ENCODE measurements around the gene CLCN6. TPM values are rescaled to one million over a fixed set of nuclear protein-coding genes. Genes with fewer than 3 reads are reported as not detected.

Gene CLCN6
- total RNA-seq, 4 donors from 2014 or later = 14.6 to 31.5 (median 22.7) TPM

- peak overlapping the region in 1 of 2 donors; percentile 28 for H3K27ac ChIP-seq
- no peaks in the 10 kb centered on the region for H3K27me3 ChIP-seq
- no peak for DNase-seq
- H3K4me1 ChIP-seq = peaks cover 0 to 17% of the 10 kb centered on the region in 2 donors
- intact Hi-C loops (cut with DNase I; ENCODE audit: low total_unique reads) = no loop called here
- TF ChIP-seq CTCF (IDR thresholded peaks at IDR 0.05) = no peak
- TF ChIP-seq POLR2A (IDR thresholded peaks at IDR 0.05) = no peak
- H3K36me3 ChIP-seq = no peaks in the 10 kb centered on the region
- H3K9me3 ChIP-seq = no peaks in the 10 kb centered on the region
- no peak overlapping the region for H3K4me3 ChIP-seq
These were observed 10.6 kb upstream of the CLCN6 start for GRCh38 chr1:11795238-11795890.

GRCh38 chr1:11796036-11796828, 9.8 kb upstream of the CLCN6 start:
- Histone ChIP-seq H3K36me3 (no peaks in the 10 kb centered on the region), H3K4me1 (peaks cover 0 to 12% of the 10 kb centered on the region in 2 donors), H3K27me3 (no peaks in the 10 kb centered on the region), H3K27ac (peak overlapping the region; percentile 6 to 28), H3K9me3 (no peaks in the 10 kb centered on the region), H3K4me3 (no peak overlapping the region)
- TF ChIP-seq CTCF (IDR thresholded peaks at IDR 0.05) = no peak
- TF ChIP-seq POLR2A (IDR thresholded peaks at IDR 0.05) = no peak
- DNase-seq = no peak
- intact Hi-C loops (cut with DNase I; ENCODE audit: low total_unique reads) = no loop called here

GRCh38 chr1:11797525-11798216, 8.3 kb upstream of the CLCN6 start:
- Histone ChIP-seq H3K36me3 (no peaks in the 10 kb centered on the region), H3K9me3 (no peaks in the 10 kb centered on the region), H3K27me3 (no peaks in the 10 kb centered on the region), H3K27ac (peak overlapping the region; percentile 28 to 38), H3K4me1 (peaks cover 0 to 12% of the 10 kb centered on the region in 2 donors), H3K4me3 (no peak overlapping the region)
- no peak for DNase-seq
- intact Hi-C loops (cut with DNase I; ENCODE audit: low total_unique reads) = no loop called here
- TF ChIP-seq CTCF (IDR thresholded peaks at IDR 0.05) (no peak), POLR2A (IDR thresholded peaks at IDR 0.05) (no peak)

- Histone ChIP-seq H3K36me3 (no peaks in the 10 kb centered on the region), H3K9me3 (no peaks in the 10 kb centered on the region), H3K27ac (no peak overlapping the region), H3K4me1 (peaks cover 0 to 16% of the 10 kb centered on the region in 2 donors), H3K4me3 (no peak overlapping the region), H3K27me3 (no peaks in the 10 kb centered on the region)
- no peak for TF ChIP-seq POLR2A (IDR thresholded peaks at IDR 0.05)
- no peak for TF ChIP-seq CTCF (IDR thresholded peaks at IDR 0.05)
- DNase-seq = no peak
- intact Hi-C loops (cut with DNase I; ENCODE audit: low total_unique reads) = no loop called here
These were observed 6.9 kb upstream of the CLCN6 start for GRCh38 chr1:11799099-11799498.

Measured in uterus (tissue), 4 donors.